K562 (cell line): Measurements from ENCODE around the gene CDC37. TPM values are rescaled to one million over a fixed set of nuclear protein-coding genes. Genes with fewer than 3 reads are reported as not detected.

Experiments used
- ARHGAP35 ChIP-seq: fragments of 450-650 bp; IDR thresholded peaks from 2 replicates; pipeline ENCODE4 v1.6.1; 2018; ENCODE audit not compliant: partially characterized antibody
- BACH1 ChIP-seq: fragments of 200-800 bp; sonication (Bioruptor generic); IDR thresholded peaks from 2 replicates; pipeline ENCODE4 v1.6.1; 2016; ENCODE audit warnings: missing genetic modification characterization, missing compliant biosample characterization
- CBFB ChIP-seq: sonication (generic); formaldehyde crosslinking; IDR thresholded peaks from 2 replicates; pipeline ENCODE4 v1.4.0; 2020; ENCODE audit warnings: mild to moderate bottlenecking, missing genetic modification reagents
- CBX2 ChIP-seq: fragments of 200-600 bp; sonication (generic); IDR thresholded peaks from one replicate; pipeline ENCODE4 v1.6.1; 2012; ENCODE audit warnings: mild to moderate bottlenecking, low read length, inconsistent platforms; ENCODE audit not compliant: insufficient read depth, poor library complexity, severe bottlenecking
- CHD4 ChIP-seq: fragments of 200-600 bp; sonication (generic); IDR thresholded peaks from 3 replicates; pipeline ENCODE4 v1.6.1; 2012; ENCODE audit warnings: low read depth, mild to moderate bottlenecking, mixed read lengths, low read length, inconsistent platforms; ENCODE audit not compliant: insufficient read depth, insufficient replicate concordance, poor library complexity, severe bottlenecking
- EZH2 ChIP-seq: IDR thresholded peaks from 2 replicates; pipeline ENCODE4 v1.6.1; 2012; ENCODE audit warnings: low read depth, mild to moderate bottlenecking, inconsistent platforms, low read length, borderline replicate concordance
- FOXM1 ChIP-seq, 2 experiments: fragments of 450-650 bp in 1 of 2; sonication (generic) in 1 of 2; formaldehyde crosslinking in 1 of 2; IDR thresholded peaks; 2 replicates each; pipeline versions ENCODE4 v1.6.1 to v1.9.0; 2017 to 2022; ENCODE audit warnings: low read depth in 2 of 2, mild to moderate bottlenecking in 2 of 2, missing genetic modification reagents in 1 of 2, moderate library complexity in 1 of 2
- HEY1 ChIP-seq: fragments of 250-450 bp; sonication (Bioruptor Pico); IDR thresholded peaks from 2 replicates; pipeline ENCODE4 v1.5.0; 2020; ENCODE audit warnings: mild to moderate bottlenecking, moderate library complexity, borderline replicate concordance
- ILF3 ChIP-seq: fragments of 450-650 bp; IDR thresholded peaks from 2 replicates; pipeline ENCODE4 v1.6.1; 2018; ENCODE audit warnings: antibody characterized with exemption, mild to moderate bottlenecking, moderate library complexity, borderline replicate concordance
- PHB ChIP-seq: fragments of 250-450 bp; sonication (Bioruptor Pico); IDR thresholded peaks from 2 replicates; pipeline ENCODE4 v1.5.0; 2021
- PPARD ChIP-seq: fragments of 250-450 bp; sonication (Bioruptor Pico); IDR thresholded peaks from 2 replicates; pipeline ENCODE4 v1.8.0; 2022; ENCODE audit warnings: inconsistent platforms, mild to moderate bottlenecking, moderate library complexity
- SREBF2 ChIP-seq: sonication (generic); formaldehyde crosslinking; IDR thresholded peaks from 2 replicates; pipeline ENCODE4 v1.4.0; 2020; ENCODE audit warnings: mild to moderate bottlenecking, missing genetic modification reagents
- TCF3 ChIP-seq: sonication (generic); formaldehyde crosslinking; IDR thresholded peaks from 2 replicates; pipeline ENCODE4 v1.4.0; 2020; ENCODE audit warnings: mild to moderate bottlenecking, missing genetic modification reagents
- TFE3 ChIP-seq: fragments of 450-650 bp; formaldehyde crosslinking; IDR thresholded peaks from 2 replicates; pipeline ENCODE4 v1.4.0; 2020; ENCODE audit warnings: mild to moderate bottlenecking, mixed read lengths
- XRCC4 ChIP-seq: IDR thresholded peaks from one replicate; pipeline ENCODE4 v1.6.1; 2011; ENCODE audit not compliant: insufficient read depth, insufficient read length; ENCODE audit errors: extremely low read depth
- ZNF175 ChIP-seq: fragments of 200-800 bp; sonication (Bioruptor generic); IDR thresholded peaks from 2 replicates; pipeline ENCODE4 v1.6.1; 2016; ENCODE audit warnings: low read depth, mild to moderate bottlenecking, missing genetic modification characterization, missing compliant biosample characterization
- ZNF518B ChIP-seq: fragments of 250-450 bp; sonication (Bioruptor Pico); IDR thresholded peaks from 2 replicates; pipeline ENCODE4 v1.5.0; 2021; ENCODE audit warnings: mild to moderate bottlenecking, moderate library complexity
- ZNF639 ChIP-seq, 2 experiments: fragments of 200-800 bp in 1 of 2; sonication (Bioruptor generic) in 1 of 2; sonication (generic) in 1 of 2; formaldehyde crosslinking in 1 of 2; IDR thresholded peaks in 1 of 2; conservative IDR thresholded peaks in 1 of 2; 2 replicates each; pipeline versions ENCODE4 v1.5.0 to v1.6.1; 2016 to 2020; ENCODE audit warnings: missing compliant biosample characterization in 1 of 2, missing genetic modification characterization in 1 of 2, missing genetic modification reagents in 1 of 2
- ZNF79 ChIP-seq: fragments of 250-450 bp; sonication (Bioruptor Pico); IDR thresholded peaks from 2 replicates; pipeline ENCODE4 v1.4.0; 2020; ENCODE audit warnings: low read depth, mild to moderate bottlenecking, moderate library complexity
- polyA plus RNA-seq, 8 experiments: library from polyadenylated mRNA; depleted of rRNA in 4 of 8; stranded (reverse) in 5 of 8; unstranded in 3 of 8; fragments of >200 nt; fragmentation: Nextera tagmentation in 2 of 8; fragmentation: Illumina TruSeq in 1 of 8; extraction: Ambion mirVana in 2 of 8; extraction: Trizol in 1 of 8; gene quantifications; 2 replicates each; pipeline versions ENCODE4 v1.2.1 to v1.2.3, GENCODE V29; 2011 to 2014; ENCODE audit warnings: inconsistent platforms in 1 of 8, missing spikeins in 1 of 8
- total RNA-seq, 7 experiments: library from RNA; depleted of rRNA in 6 of 7; stranded (reverse); fragments of >200 nt in 6 of 7; fragmentation: Illumina TruSeq in 2 of 7; extraction: Trizol in 2 of 7; gene quantifications; 2 replicates each; pipeline versions ENCODE4 v1.2.1 to v1.2.3, GENCODE V29; 2011 to 2021; ENCODE audit warnings: low replicate concordance in 1 of 7

Gene CDC37
- total and polyA plus RNA-seq, 9 of the 15 experiments (the other 6 are each of a cell fraction or from before 2014, with no cell fraction given) = 6.6 to 538 (median 227) TPM

GRCh38 chr19:10380313-10381102, 22.8 kb downstream of the CDC37 start, which contains the start of gene TYK2 (continued):
- no peak for TF ChIP-seq PPARD (CRISPR knock-in tag)
- no peak for TF ChIP-seq CHD4
- TF ChIP-seq ZNF79 = no peak
- TF ChIP-seq ZNF639 (CRISPR knock-in tag; conservative IDR thresholded peaks at IDR 0.05 in 1 of 2, IDR thresholded peaks at IDR 0.05 in 1 of 2) = 0 out of 4 replicates have a peak, but pooled peaks of 1 of the 2 experiments have one; percentile 54
- peak; percentile 47; the same call in 1 of the 2 replicates for TF ChIP-seq FOXM1 (IDR thresholded peaks at IDR 0.05; ENCODE audit: low read depth)
- TF ChIP-seq FOXM1 (CRISPR knock-in tag; IDR thresholded peaks at IDR 0.05; ENCODE audit: low read depth) = no peak
- no peak for TF ChIP-seq ZNF518B (CRISPR knock-in tag)
- TF ChIP-seq HEY1 (CRISPR knock-in tag) = no peak
- TF ChIP-seq BACH1 (tag) = no peak
- no peak for TF ChIP-seq SREBF2 (CRISPR knock-in tag)
- no peak for TF ChIP-seq TFE3 (CRISPR knock-in tag)
- TF ChIP-seq PHB (CRISPR knock-in tag) = 0 out of 2 replicates have a peak, but pooled peaks have one; percentile 12
- no peak for TF ChIP-seq XRCC4
- no peak for TF ChIP-seq ILF3
- TF ChIP-seq ARHGAP35 = no peak
- no peak for TF ChIP-seq CBX2
- TF ChIP-seq EZH2 = no peak
- no peak for TF ChIP-seq ZNF175 (CRISPR knock-in tag)
- no peak; the same call in 1 of the 2 replicates for TF ChIP-seq TCF3 (CRISPR knock-in tag)
- no peak for TF ChIP-seq CBFB (CRISPR knock-in tag)
